H4 (cell line): ENCODE data around the gene NISCH. TPM values are rescaled to one million over a fixed set of nuclear protein-coding genes. Genes with fewer than 3 reads are reported as not detected.

Experiments used
- DNase-seq: peaks from one replicate; pipeline ENCODE4 v3.0.0-alpha.2; 2015; ENCODE audit warnings: low spot score
- total RNA-seq: library from RNA; depleted of rRNA; stranded (reverse); fragments of >200 nt; shearing (Covaris generic); gene quantifications from 2 replicates; pipeline ENCODE4 v1.2.3, GENCODE V29; 2014; rRNA removed

Gene NISCH
- 7.5 and 13.7 TPM in 2 replicates for total RNA-seq

GRCh38 chr3:52455283-52456168 lies at the start of gene NISCH:
Gene NISCH, plus strand, starts transcription at chr3:52455604. Its CDS starts 38 bp downstream, at chr3:52455642.
- peak; percentile 47 for DNase-seq

DNA sequence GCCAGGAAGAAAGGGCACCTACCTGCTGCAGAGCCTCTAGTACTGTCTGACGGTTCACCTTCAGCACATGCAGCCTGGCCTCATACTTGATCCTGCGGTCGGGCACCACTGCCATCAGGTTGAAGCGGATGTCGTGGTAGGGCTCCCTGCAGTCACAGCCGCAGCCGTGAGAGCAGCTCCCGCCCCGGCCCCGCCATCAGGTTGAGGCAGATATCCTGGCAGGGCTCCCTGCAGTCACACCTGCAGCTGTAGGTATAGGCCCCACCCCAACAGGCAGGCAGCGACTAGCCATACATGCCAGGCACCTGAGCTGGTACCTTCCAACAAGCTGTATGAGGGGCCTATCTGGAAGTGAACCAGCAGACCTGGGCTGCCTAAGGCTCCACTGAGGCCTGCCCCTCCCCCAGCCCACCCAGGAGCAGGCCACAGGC lies 49.2 kb upstream of the NISCH start:
- DNase-seq: no peak

- no peak for DNase-seq
Observed at GRCh38 chr3:52406791-52407510, 48.5 kb upstream of the NISCH start.

- DNase-seq: no peak
Observed at GRCh38 chr3:52407779-52408178, 47.6 kb upstream of the NISCH start.

DNA sequence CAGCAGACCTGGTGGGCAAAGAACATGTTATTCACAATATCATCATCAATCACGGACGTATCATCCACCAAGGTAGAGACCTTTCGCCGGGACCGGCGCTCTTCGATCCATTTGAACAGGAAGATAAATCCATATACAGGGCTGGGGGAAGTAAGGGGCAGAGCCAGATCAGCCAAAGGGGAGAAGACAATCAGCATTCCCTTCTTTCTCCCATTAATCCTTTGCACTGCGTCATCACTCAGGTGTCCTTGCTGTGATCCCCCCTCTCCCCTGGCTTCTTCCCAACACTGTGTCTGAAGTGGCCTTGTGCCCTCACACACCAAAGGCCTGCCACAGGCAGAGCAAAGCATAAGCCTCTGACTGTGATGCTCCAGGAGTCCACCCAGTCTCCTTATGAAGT lies 46.9 kb upstream of the NISCH start:
- DNase-seq: no peak

GRCh38 chr3:52415800-52416199 lies 39.6 kb upstream of the NISCH start:
- no peak for DNase-seq

DNA sequence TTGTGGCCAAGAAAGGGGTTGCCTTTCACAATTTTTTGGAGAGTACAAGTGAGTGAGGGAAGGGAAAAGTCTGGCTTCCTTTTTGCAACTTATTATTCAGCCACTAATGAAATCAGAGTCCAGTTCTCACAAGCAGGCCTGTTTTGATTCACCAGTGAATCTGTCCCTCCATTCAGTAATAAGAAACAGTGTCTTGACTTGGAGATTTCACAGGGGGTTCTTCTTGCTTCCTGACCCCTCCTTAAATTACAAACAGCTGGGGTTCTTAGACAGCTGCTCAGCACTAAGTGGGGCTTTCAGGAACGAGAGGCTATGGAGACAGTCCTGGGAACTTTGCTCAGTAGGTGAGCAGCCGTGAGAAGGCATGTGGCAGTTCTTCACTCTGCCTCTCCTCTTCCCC lies 35.0 kb upstream of the NISCH start:
- DNase-seq: no peak

- DNase-seq: no peak
Observed at GRCh38 chr3:52422669-52423068, 32.7 kb upstream of the NISCH start.

DNA sequence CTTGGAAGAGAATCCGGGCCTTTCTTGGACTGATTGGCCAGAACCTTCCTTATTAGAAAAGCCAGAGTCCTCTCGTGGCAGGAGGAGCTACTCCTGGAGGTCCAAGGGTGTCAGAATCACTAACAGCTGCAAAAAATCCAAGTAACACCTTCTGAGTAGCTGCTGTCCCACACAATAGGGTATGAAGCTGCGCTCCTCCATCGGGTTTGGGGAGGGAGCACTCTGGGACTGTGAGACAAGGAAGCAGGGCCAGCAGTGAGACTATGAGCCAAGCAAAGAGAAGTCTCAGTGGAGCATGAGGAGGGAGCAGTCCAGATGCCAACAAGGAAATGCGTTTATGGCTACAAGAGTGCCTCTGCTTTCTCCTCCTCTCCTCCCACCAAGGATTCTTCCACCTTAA lies 32.2 kb upstream of the NISCH start:
- no peak for DNase-seq

DNA sequence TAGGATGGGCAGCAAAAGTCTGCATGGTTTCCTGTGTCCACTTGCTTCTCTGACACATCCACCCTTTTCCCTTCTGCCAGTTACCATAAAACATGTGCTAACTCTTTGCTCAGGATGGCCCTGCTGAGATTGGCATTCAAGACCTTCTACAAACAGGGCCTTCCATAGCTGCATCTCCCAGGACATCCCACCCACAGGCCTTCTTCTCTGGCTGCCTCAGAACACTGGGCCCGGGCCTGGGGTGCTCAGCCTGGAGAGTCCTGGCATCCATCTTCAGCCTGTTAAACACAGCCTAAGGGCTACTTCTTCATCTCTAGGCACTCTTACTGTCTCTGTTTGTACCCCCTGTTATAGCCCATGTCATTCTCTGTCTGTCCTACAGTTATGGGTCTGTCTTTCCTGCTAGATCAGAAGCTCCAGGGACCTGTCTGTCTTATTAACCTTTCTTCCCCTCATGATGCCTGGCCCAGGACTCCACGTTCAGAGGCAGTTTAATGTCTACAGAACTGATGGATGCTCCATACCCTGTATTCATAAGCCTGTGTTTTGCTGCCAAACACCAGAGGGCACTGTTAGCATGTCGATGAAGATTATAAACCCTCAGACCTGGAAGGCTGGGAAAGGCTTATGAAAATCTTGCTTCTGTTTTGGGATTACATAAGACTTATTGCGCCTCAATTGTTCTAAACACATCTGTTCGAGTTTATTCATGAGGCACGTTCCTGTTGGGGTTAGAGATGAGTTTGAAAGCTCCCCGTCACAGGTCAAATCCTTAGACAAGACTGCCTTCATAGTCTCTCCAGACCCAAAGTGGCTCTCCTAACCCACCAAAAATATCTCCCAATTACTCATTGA lies 27.0 kb upstream of the NISCH start:
- DNase-seq: peak; percentile 43

DNA sequence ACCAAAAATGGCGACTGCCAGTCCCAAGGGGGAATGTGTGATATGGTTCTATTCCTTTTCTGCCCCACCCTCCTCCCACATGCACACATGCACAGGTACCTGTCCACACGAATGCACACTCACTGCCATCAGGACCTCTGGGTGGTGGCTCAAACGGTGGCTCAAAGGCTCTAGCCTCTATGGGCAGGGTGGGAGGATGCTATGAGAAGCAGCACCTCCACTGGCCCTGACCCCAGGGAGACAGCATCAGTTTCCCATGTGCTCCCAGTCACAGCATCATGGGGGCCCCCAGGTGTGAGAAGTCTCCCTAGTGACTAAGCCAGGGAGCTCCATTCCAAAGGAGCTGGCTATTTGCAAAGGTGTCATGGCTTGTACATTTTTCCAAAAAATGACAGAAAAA lies 26.4 kb upstream of the NISCH start:
- DNase-seq: no peak

GRCh38 chr3:52429779-52430415 lies 25.5 kb upstream of the NISCH start:
- DNase-seq: no peak

DNA sequence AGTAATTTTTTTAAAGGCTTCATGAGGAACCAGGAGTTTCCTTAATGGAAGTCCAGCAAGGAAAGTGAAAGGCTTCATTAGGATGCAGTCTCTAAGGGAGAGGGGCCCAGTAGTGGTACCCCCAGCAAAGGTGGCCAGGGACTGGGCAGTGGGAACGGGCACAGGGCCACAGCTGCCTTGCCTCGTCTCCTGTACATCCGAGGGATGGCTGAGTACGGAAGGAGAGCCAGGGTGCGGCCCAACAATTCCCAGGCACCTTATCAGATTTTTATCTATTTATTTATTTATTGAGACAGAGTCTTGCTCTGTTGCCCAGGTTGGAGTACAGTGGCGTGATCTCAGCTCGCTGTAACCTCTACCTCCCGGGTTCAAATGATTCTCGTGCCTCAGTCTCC lies 25.0 kb upstream of the NISCH start:
- no peak for DNase-seq

GRCh38 chr3:52431459-52432223 lies 23.8 kb upstream of the NISCH start:
- no peak for DNase-seq

- DNase-seq: no peak
Observed at GRCh38 chr3:52432225-52432624, 23.2 kb upstream of the NISCH start.

DNA sequence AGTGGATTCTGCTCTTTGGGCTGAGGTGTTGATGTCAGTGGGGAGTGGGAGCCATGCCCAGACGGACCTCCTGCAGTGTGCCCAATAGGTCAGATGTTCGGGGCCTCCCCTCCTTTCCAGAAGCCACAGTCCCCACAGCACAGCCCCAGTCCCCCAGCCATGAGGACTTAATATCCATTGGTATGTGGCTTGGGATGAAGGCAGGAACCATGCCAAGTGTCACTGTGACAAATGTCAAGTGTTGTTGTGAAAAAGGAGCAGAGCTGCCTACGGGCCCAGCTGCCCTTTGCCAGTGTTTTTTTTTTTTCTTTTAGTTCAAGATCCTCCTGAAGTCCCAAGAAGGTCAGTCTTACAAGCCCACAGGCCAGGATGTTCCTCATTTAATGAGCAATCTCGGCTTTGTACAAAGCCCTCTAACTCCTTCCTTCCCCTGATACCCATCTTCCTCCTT lies 22.7 kb upstream of the NISCH start:
- no peak for DNase-seq

DNA sequence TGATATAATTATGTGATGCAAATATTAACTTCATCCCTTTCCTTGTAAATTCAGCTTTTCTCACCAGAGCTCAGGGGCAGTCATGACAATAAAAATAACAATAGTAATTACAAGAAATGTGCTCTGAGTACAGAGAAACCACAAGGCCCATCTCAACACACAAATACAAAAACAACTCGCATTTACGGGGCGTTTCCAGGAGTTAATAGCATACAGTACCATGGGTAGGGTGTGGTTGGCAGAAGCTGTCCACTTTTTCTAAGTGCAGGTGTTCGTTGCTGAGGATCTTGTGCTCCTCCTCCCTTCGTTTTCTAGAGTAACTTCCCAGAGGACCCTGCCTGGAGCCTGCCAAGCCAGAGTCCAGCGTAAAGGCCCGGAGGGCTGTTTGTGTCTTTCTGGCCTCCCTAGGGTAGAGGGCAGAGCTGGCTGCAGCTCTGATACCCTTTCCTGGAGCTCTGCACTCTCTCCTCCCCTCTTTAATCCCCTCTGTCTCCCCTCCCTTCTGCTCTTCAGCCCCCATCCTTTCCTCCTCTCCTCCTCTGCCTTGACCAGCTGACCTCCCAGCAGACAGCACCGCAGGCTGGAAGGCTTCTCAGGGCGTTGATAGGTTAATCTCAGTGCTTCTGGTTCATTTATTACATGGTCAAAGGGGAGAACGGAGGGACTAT lies 21.9 kb upstream of the NISCH start:
- DNase-seq: no peak

- DNase-seq: no peak
Observed at GRCh38 chr3:52433996-52434479, 21.4 kb upstream of the NISCH start.

DNA sequence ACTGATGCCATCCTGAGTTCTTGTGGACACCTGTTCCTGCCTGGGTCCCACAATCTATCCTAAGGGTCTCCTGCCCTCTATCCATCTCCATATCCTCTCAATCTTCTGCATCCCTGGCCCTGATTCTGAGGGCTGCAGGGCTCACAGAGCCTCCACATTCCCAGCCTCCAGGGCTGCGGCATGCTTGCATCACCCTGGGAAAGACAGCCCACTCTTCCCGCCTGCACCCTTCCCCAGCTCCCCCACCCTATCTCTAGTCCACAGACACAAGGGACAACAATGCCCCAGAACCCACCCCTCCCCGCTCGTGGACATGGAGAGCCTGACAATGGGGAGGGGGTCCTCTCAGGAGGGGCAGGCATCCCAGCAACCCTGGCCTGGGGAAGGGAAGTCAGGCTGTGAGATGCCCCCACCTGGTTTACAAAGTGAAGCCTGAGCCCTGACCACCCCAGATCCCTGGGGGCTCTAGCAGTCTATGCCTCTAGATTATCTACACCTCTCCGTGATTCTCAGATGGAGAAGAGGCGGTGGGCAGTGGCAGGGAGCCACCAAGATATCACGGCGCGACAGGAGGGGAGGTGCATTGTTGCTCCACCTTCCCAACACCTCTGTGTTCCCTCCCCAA lies 20.8 kb upstream of the NISCH start:
- no peak for DNase-seq
